Smooth muscle cell (in vitro differentiated cells): ENCODE measurements around the gene HOXA7. TPM values are rescaled to one million over a fixed set of nuclear protein-coding genes. Genes with fewer than 3 reads are reported as not detected.

ENCODE experiments used
- DNase-seq: peaks from one replicate; lab custom pipeline; 2025; ENCODE audit not compliant: unreplicated experiment; lab: John Stamatoyannopoulos, UW
- H2AFZ ChIP-seq: fragments of 200-600 bp; sonication (generic); 2 replicates; pipeline ENCODE4 v1.6.0; 2016; ENCODE audit warnings: antibody characterized with exemption, low read depth, mild to moderate bottlenecking
- H3F3A ChIP-seq: fragments of 200-600 bp; sonication (generic); 2 replicates; pipeline ENCODE4 v1.6.0; 2017; ENCODE audit warnings: antibody characterized with exemption, low read depth
- H3K27ac ChIP-seq: fragments of 200-600 bp; sonication (generic); 2 replicates; pipeline ENCODE4 v1.5.1; 2016; ENCODE audit warnings: low read depth, mild to moderate bottlenecking
- H3K27me3 ChIP-seq: fragments of 200-600 bp; sonication (generic); 2 replicates; pipeline ENCODE4 v1.6.1; 2016; ENCODE audit warnings: low read depth, mild to moderate bottlenecking
- H3K36me3 ChIP-seq: fragments of 200-600 bp; sonication (generic); 2 replicates; pipeline ENCODE4 v1.5.1; 2016; ENCODE audit warnings: low read depth
- H3K4me1 ChIP-seq: fragments of 200-600 bp; sonication (generic); 2 replicates; pipeline ENCODE4 v1.5.1; 2016; ENCODE audit warnings: low read depth
- H3K4me2 ChIP-seq: fragments of 200-600 bp; sonication (generic); 2 replicates; pipeline ENCODE4 v1.6.0; 2016; ENCODE audit warnings: mild to moderate bottlenecking
- H3K4me3 ChIP-seq: fragments of 200-600 bp; sonication (generic); 2 replicates; pipeline ENCODE4 v1.5.1; 2016; ENCODE audit warnings: mild to moderate bottlenecking
- H3K79me2 ChIP-seq: fragments of 200-600 bp; sonication (generic); 2 replicates; pipeline ENCODE4 v1.6.0; 2016; ENCODE audit warnings: low read depth, mild to moderate bottlenecking
- H3K9ac ChIP-seq: fragments of 200-600 bp; sonication (generic); 2 replicates; pipeline ENCODE4 v1.6.0; 2016; ENCODE audit warnings: low read depth
- H3K9me3 ChIP-seq: fragments of 200-600 bp; sonication (generic); replicated peaks from 2 replicates; pipeline ENCODE4 v1.5.1; 2016; ENCODE audit warnings: low read depth
- H4K20me1 ChIP-seq: fragments of 200-600 bp; sonication (generic); 2 replicates; pipeline ENCODE4 v1.6.0; 2016; ENCODE audit warnings: low read depth
- WGBS: methylation state at CpG from one replicate; pipeline ENCODE4 v1.1.7; 2016; ENCODE audit warnings: low lambda C conversion rate; 5-methylcytosine and 5-hydroxymethylcytosine counted together
- polyA plus RNA-seq: library from polyadenylated mRNA; unstranded; fragments of >200 nt; fragmentation: Nextera tagmentation; extraction: Ambion mirVana; gene quantifications from 2 replicates; pipeline ENCODE4 v1.2.1, GENCODE V29; 2016
- total RNA-seq: library from RNA; depleted of rRNA; stranded (reverse); fragments of >200 nt; gene quantifications from 2 replicates; pipeline ENCODE4 v1.2.3, GENCODE V29; 2014
- TF ChIP-seq, protein P1 (sequence below): fragments of 200-600 bp; sonication (generic); IDR thresholded peaks from 2 replicates; pipeline ENCODE4 v1.5.1; 2017; ENCODE audit warnings: borderline replicate concordance, mild to moderate bottlenecking, antibody characterized with exemption; ENCODE audit not compliant: insufficient read depth, poor library complexity, severe bottlenecking

Gene HOXA7
- total and polyA plus RNA-seq, 2 experiments from 2014 or later = 0.72 to 1.2 TPM

DNA sequence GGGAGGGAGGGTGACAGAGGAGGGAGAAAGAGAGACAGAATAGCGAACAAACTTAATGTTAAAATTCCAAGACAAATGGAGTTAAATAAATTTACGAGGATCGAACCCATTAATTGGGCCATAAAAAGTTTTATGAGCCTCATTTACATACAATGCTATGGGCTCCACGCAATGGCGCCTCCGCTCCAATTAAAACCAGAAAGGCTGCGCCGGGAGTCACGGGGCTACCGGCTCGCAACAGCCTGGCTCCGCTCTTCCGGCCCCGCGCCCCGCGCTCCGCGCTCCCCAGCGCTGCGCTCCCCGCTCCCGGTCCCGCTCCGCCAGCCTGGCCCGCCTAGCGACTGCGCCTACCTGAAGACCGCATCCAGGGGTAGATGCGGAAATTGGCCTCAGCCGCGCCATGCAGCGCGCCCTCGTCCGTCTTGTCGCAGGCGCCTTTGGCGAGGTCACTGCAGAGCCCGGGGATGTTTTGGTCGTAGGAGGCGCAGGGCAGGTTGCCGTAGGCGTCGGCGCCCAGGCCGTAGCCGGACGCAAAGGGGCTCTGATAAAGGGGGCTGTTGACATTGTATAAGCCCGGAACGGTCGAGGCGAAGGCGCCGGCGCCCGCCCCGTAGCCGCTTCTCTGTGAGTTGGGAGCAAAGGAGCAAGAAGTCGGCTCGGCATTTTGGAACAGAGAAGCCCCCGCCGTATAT lies 513 bp downstream of the HOXA7 start:
- H4K20me1 ChIP-seq = no peaks in the 10 kb centered on the region
- H3F3A ChIP-seq = no peaks in the 10 kb centered on the region
- H3K4me1 ChIP-seq = peaks cover 3% of the 10 kb centered on the region
- peaks cover 96% of the 10 kb centered on the region for H3K27me3 ChIP-seq
- WGBS = 11% methylated on average over 61 of the region's 63 CpGs
- TF ChIP-seq, protein P1, sequence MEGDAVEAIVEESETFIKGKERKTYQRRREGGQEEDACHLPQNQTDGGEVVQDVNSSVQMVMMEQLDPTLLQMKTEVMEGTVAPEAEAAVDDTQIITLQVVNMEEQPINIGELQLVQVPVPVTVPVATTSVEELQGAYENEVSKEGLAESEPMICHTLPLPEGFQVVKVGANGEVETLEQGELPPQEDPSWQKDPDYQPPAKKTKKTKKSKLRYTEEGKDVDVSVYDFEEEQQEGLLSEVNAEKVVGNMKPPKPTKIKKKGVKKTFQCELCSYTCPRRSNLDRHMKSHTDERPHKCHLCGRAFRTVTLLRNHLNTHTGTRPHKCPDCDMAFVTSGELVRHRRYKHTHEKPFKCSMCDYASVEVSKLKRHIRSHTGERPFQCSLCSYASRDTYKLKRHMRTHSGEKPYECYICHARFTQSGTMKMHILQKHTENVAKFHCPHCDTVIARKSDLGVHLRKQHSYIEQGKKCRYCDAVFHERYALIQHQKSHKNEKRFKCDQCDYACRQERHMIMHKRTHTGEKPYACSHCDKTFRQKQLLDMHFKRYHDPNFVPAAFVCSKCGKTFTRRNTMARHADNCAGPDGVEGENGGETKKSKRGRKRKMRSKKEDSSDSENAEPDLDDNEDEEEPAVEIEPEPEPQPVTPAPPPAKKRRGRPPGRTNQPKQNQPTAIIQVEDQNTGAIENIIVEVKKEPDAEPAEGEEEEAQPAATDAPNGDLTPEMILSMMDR = no peak
- H3K4me3 ChIP-seq = peak overlapping the region; percentile 51
- H3K9ac ChIP-seq = no peak overlapping the region
- H3K79me2 ChIP-seq = no peaks in the 10 kb centered on the region
- H2AFZ ChIP-seq = peak overlapping the region; percentile 72
- H3K4me2 ChIP-seq = peak overlapping the region; percentile 91
- H3K9me3 ChIP-seq = no peaks in the 10 kb centered on the region
- no peaks in the 10 kb centered on the region for H3K36me3 ChIP-seq
- no peak for DNase-seq
- H3K27ac ChIP-seq = no peak overlapping the region

DNA sequence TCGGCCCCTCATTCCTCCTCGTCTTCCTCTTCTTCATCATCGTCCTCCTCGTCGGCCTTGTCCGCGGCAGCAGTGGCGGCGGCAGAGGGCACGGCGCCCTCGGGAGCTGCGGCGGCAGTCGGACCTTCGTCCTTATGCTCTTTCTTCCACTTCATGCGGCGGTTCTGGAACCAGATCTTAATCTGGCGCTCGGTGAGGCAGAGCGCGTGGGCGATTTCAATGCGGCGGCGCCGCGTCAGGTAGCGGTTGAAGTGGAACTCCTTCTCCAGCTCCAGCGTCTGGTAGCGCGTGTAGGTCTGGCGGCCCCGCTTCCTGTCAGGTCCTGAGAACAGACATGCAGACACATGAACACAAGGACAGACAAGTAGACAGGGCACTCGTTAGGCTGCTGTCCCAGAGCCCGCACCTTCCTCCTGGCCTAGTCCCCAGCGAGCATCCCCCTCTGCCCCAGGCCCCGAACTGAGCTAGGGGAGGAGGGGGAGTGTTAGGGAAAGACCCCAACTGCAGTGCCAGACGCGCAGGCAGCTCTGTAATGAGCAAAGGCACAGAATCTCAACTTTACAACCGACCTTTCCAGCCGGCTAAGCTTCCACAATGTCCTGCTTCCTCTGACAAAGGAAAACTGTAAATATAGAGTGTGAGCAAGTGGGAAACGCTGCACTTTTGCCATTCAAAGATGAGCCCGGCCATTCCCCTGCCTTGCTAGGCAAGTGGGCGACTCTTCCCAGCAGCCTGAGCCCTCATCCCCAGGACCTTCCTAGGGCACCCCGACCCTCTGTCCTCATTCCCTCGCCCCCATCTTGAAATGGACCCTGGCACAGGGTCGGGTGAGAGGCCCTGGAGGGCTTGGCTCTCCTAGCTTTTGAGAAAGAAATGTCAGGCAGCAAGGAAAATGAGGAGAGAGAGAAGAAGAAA lies 1.3 kb downstream of the HOXA7 start:
- Histone ChIP-seq H2AFZ (peak overlapping the region; percentile 72), H4K20me1 (no peaks in the 10 kb centered on the region), H3K36me3 (no peaks in the 10 kb centered on the region), H3K79me2 (no peaks in the 10 kb centered on the region), H3F3A (no peaks in the 10 kb centered on the region), H3K9ac (no peak overlapping the region), H3K27ac (no peak overlapping the region), H3K4me2 (peak overlapping the region; percentile 91), H3K4me1 (no peaks in the 10 kb centered on the region), H3K27me3 (peaks cover 99% of the 10 kb centered on the region), H3K4me3 (peak overlapping the region; percentile 51), H3K9me3 (no peaks in the 10 kb centered on the region)
- no peak for DNase-seq
- TF ChIP-seq, protein P1 = no peak
- WGBS = 17% methylated on average over 48 of the region's 48 CpGs

DNA sequence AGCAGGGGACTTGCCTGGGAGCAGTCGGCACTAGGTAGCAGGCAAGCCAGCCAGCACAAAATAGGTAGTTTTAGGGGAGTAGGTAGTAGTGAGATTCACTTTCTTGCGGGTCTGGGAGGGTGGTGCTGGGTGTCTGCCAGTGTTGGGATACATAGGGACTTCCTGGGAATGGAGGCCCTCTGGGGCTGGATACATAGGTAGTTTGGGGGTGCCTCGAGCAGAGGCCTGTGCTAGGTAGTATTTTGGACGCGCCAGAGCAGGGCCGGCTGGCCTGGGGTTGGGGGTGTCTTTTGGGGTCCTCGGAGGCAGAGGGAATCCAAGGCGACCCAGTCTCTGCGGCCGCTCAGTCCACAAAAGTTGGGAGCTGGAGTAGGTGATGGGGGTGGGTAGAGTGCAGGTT lies 2.1 kb downstream of the HOXA7 start:
- Histone ChIP-seq H3K9me3 (no peaks in the 10 kb centered on the region), H3F3A (no peaks in the 10 kb centered on the region), H3K9ac (no peak overlapping the region), H3K4me1 (no peaks in the 10 kb centered on the region), H3K27ac (no peak overlapping the region), H3K4me3 (no peak overlapping the region), H3K79me2 (no peaks in the 10 kb centered on the region), H3K27me3 (peaks cover 99% of the 10 kb centered on the region), H2AFZ (no peak overlapping the region), H4K20me1 (no peaks in the 10 kb centered on the region), H3K4me2 (peak overlapping the region; percentile 91), H3K36me3 (no peaks in the 10 kb centered on the region)
- TF ChIP-seq, protein P1 = no peak
- WGBS = 70% methylated on average over 9 of the region's 10 CpGs
- DNase-seq = no peak
